ENCODE results near the gene MYO18B.

DNA sequence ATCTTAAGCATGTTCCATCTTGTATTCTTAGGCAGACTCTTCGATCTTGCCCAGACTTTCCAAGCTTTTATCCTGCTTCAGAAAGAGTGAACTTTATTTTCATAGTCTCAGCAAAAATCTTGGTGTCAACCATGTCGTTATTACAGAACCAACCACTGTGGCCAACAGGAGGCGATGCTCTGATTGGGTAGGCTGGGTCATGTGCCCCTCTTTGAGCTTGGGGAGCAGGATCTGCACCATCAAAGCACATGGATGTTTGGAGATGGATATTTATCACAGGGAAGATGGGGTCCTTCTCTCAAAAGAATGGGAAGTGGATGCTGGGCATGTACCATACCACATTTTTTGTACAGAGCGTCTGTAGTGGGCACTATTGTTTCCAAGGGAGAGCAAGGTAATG lies 197.4 kb downstream of the MYO18B start:
- TF ChIP-seq PPARA (CRISPR knock-in tag; IDR thresholded peaks at IDR 0.05; ENCODE audit: borderline replicate concordance) (no peak), BACH2 (CRISPR knock-in tag; IDR thresholded peaks at IDR 0.05; ENCODE audit: borderline replicate concordance) (no peak), ARNTL (CRISPR knock-in tag; IDR thresholded peaks at IDR 0.05; ENCODE audit: borderline replicate concordance, low read depth) (no peak), ZNF8 (CRISPR knock-in tag; IDR thresholded peaks at IDR 0.05) (no peak), CSDC2 (CRISPR knock-in tag; IDR thresholded peaks at IDR 0.05) (no peak), RARB (CRISPR knock-in tag; IDR thresholded peaks at IDR 0.05) (no peak)
